ENCODE measurements around the gene EHBP1L1.

GRCh38 chr11:65627202-65627601, 51.3 kb downstream of the EHBP1L1 start:
- TF ChIP-seq CTCF (IDR thresholded peaks at IDR 0.05) (no peak), POLR2A (IDR thresholded peaks at IDR 0.05; ENCODE audit: low read depth) (no peak), POLR2AphosphoS5 (IDR thresholded peaks at IDR 0.05) (no peak)
